ENCODE measurements around the gene KDM5C.
"Not testable (repeated sequence)": the region's sequence is repeated elsewhere in the genome, so short reads cannot be mapped to it uniquely, and the experiment has no call there.

Gene KDM5C

GRCh38 chrX:53194308-53194707, 30.7 kb downstream of the KDM5C start:
- no peak for DNase-seq (ENCODE audit: low read depth in 2 of 3, low spot score in 2 of 3)

- no peak for DNase-seq (ENCODE audit: low read depth in 2 of 3, low spot score in 2 of 3)
Observed at GRCh38 chrX:53193093-53193492, 31.9 kb downstream of the KDM5C start.

GRCh38 chrX:53190363-53190960, 34.5 kb downstream of the KDM5C start:
- no peak for DNase-seq (ENCODE audit: low read depth in 2 of 3, low spot score in 2 of 3)

- DNase-seq (ENCODE audit: low read depth in 2 of 3, low spot score in 2 of 3) = peak in 1 of 3 experiments; percentile 14
Observed at GRCh38 chrX:53188763-53189162, 36.2 kb downstream of the KDM5C start.

GRCh38 chrX:53186351-53186750, 38.7 kb downstream of the KDM5C start:
- no peak for DNase-seq (ENCODE audit: low read depth in 2 of 3, low spot score in 2 of 3)

GRCh38 chrX:53184836-53185235, 40.2 kb downstream of the KDM5C start:
- no peak for DNase-seq (ENCODE audit: low read depth in 2 of 3, low spot score in 2 of 3)

- DNase-seq (ENCODE audit: low read depth in 2 of 3, low spot score in 2 of 3) = no peak
Observed at GRCh38 chrX:53171356-53171755, 53.7 kb downstream of the KDM5C start.

GRCh38 chrX:53166103-53166502, 58.9 kb downstream of the KDM5C start:
- no peak for DNase-seq (ENCODE audit: low read depth in 2 of 3, low spot score in 2 of 3)

GRCh38 chrX:53164566-53164965, 60.4 kb downstream of the KDM5C start:
- not testable (repeated sequence) for DNase-seq (ENCODE audit: low read depth in 2 of 3, low spot score in 2 of 3)

- no peak for DNase-seq (ENCODE audit: low read depth in 2 of 3, low spot score in 2 of 3)
Observed at GRCh38 chrX:53163436-53163835, 61.6 kb downstream of the KDM5C start.

GRCh38 chrX:53160297-53160983, 64.6 kb downstream of the KDM5C start:
- no peak for DNase-seq (ENCODE audit: low read depth in 2 of 3, low spot score in 2 of 3)

- DNase-seq (ENCODE audit: low read depth in 2 of 3, low spot score in 2 of 3) = no peak
Observed at GRCh38 chrX:53159184-53159583, 65.8 kb downstream of the KDM5C start.

- no peak for DNase-seq (ENCODE audit: low read depth in 2 of 3, low spot score in 2 of 3)
Observed at GRCh38 chrX:53156207-53156596, 68.8 kb downstream of the KDM5C start.

GRCh38 chrX:53155512-53156206, 69.3 kb downstream of the KDM5C start:
- no peak for DNase-seq (ENCODE audit: low read depth in 2 of 3, low spot score in 2 of 3)

GRCh38 chrX:53153581-53153980, 71.4 kb downstream of the KDM5C start:
- DNase-seq (ENCODE audit: low read depth in 2 of 3, low spot score in 2 of 3) = no peak
